DMS53 treated with DMSO at 0.1 percent for 48 hours (cell line): ENCODE data around the gene LNX1.
A peak's percentile ranks its signal among the peaks of the same experiment; 100 is the strongest.
"Not testable (repeated sequence)": the region's sequence is repeated elsewhere in the genome, so short reads cannot be mapped to it uniquely, and the experiment has no call there.

Experiments
- DNase-seq: peaks from one replicate; lab custom pipeline; 2025; ENCODE audit not compliant: unreplicated experiment; lab: John Stamatoyannopoulos, UW

The LNX1 gene

DNA sequence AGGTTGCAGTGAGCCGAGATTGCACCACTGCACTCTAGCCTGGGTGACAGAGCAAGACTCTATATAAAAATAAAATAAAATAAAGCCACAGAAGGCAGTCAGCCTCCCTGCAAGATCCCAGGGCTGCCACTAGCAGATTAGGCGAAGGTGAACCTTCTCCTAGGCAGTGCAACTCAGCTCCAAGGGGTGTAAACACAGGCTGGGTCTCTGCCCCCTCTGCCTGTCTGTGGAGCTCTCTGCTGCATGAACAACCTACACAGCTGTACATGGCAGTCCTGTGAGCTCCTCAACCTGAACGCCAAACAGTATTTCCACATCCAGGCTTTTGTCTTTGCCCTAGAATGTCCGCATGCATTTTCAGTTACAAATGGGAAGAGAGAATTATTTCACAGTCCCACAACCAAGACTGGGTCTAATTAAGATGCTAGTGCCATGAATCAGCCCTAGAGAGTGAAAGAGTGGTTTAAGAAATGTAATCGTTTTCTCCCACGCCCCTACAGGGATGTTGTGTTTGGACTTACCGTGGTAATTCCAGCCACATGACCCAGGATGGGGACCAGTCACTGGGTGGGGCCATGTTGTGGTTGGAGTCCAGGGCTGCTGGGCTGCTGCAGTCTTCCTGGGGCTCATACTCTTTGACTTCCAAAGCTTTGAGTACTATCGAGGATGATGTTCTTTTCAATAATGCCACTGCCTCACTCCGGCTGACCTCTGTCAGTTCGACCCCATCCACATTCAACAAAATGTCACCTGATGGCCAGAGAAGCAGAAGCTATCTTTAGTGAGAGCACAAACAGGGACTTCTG lies 114.9 kb downstream of the LNX1 start:
- DNase-seq, result no peak

DNA sequence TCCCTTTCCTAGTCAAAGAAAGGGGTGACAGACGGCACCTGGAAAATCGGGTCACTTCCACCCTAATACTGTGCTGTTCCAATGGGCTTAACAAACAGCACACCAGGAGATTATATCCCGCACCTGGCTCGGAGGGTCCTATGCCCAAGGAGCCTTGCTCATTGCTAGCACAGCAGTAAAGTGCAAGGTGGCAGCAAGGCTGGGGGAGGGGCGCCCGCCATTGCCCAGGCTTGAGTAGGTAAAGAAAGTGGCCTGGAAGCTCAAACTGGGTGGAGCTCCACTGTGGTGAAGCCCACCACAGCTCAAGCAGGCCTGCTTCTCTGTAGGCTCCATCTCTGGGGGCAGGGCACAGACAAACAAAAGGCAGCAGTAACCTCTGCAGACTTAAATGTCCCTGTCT lies 124.7 kb downstream of the LNX1 start:
- not testable (repeated sequence) for DNase-seq

DNA sequence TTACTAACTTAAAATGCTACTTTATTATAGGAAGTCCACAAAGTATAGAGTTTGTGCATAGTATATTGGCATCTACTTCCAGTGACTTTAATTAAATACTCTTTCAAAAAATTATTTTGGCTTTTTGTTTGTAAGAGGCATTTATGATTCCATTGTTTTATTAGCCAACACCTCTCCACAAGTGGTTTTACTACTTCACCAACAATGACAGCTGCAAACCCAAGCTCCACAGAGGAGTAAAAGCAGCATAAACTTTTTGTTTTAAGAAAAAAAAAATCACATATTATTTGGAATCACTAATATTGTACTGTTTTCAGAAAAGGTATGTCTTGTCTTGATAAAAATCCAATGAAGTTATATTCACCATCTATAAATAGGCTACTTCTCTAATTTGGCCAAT lies 125.4 kb downstream of the LNX1 start:
- DNase-seq, result no peak

DNA sequence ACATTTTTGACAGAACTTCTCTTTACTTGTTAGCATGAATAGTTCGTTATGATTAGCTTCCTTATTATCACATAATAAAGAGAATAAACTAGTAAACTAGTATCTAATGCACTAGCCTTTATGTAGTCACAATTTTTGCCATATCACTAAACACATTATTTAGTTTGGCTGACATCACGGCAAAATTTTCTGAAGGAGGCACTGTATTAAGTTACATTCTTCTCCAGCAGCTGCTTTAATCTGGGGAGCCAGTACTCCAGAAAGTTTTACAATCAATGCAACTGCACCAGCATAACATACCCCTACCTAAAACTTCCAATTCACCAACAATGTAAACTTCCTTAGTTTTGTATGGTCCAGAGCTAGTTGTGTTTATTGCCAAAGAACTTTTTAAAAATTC lies 126.0 kb downstream of the LNX1 start:
- no peak for DNase-seq

DNA sequence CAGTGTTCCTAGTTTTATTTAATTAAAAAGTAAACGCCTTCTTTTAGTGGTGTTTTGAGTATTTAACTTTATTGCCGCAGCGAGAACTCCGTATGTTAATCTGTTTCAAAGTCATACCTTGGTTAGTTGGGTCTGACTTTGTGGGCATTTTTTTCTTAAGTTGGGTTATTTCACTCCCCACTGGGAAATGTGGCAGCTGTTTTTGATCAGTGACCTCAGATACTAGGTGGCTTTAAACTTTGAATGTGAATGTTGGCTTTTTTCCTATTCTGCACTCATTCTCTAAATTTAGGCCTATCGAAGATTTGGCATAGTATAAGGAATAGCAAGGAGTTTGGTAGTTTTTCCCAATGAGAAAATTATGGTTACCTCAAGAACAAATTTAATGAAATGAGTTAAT lies 127.9 kb downstream of the LNX1 start:
- no peak for DNase-seq

DNA sequence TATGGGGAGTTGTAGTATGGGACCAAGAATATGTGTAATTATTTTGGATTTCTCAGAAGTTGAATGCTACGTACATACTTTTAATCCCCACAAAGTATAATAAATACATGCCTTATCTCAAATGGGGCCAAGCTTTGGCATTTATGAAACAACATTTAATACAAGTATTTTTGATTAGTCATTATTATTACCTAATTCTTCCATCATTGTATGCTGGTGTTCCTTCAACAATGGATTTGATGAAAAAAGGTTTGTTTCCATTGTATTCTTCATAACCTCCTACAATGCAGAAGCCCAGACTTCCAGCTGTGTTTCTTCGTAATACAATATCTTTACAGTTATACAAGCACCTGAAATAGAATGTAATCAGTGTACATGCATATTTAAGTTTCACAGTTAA lies 130.0 kb downstream of the LNX1 start:
- DNase-seq, result no peak

DNA sequence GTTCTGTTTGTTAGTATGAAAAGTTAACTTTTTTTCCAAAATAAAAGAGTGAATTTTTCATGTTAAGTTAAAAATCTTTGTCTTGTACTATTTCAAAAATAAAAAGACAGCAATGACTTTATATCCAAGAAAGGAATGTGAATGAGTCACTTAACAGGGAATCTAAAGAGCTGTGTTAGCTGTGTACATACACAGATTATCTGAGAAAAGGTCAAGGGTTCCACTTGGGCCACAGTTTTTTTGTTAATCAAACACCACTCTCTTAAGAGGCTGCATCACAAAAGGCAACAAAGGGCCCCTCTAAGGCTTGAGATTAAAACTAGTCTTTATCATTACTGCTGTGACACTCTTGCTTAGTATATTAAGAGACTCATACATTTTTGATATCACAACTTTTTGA lies 131.7 kb downstream of the LNX1 start:
- peak; percentile 77 for DNase-seq

DNA sequence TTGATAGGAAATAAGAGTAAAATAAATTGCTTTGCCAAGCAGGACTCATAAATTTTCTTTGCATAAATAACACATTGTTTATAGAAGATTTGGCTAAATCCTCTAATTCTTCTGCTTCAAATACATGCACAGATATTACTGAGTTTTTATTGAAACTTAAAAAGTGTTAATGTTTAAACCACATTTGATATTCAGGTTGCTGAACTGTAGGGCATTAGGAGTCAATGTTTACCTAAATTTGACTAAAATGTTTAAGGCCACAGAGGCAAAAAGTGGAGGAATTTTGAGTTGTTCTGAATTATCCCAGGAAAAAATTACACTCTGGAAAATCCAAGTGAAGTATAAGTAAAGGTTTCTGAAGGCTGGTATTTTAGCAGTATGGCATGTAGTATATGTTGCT lies 135.1 kb downstream of the LNX1 start:
- no peak for DNase-seq

DNA sequence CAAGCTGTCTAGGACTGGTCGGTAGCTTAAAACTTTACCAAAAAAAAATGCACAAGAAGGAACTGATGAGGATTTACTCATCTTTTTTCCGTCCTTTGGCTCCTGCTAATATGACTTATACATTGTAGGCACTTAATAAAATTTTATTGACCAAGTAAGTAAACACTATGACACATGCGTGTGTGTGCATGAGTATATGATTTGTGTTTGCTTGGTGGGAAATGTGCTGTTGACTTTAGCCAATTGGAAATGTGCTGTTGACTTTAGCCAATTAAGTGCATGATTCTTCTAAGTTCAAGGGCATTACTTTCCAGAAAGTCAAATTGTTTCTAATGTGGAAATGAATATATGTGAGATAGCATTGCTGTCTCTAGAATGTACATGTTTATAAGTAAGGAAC lies 135.5 kb downstream of the LNX1 start:
- peak; percentile 41 for DNase-seq

DNA sequence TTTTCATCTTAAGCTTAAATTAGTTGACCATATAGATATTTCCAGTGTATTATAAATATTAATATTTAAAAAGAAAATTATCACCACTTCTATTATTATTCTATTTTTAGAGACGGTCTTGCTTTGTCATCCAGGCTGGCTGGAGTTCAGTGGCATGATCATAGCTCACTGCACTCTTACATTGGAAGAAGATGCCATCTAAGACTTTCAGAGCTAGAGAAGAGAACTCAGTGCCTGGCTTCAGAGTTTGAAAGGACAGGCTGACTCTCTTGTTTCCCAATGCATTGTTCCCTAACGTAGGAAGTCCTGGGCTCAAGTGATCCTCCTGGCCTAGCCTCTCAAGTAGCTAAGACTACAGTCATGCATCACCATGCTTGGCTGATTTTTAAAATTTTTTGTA lies 137.9 kb downstream of the LNX1 start:
- DNase-seq, result no peak

DNA sequence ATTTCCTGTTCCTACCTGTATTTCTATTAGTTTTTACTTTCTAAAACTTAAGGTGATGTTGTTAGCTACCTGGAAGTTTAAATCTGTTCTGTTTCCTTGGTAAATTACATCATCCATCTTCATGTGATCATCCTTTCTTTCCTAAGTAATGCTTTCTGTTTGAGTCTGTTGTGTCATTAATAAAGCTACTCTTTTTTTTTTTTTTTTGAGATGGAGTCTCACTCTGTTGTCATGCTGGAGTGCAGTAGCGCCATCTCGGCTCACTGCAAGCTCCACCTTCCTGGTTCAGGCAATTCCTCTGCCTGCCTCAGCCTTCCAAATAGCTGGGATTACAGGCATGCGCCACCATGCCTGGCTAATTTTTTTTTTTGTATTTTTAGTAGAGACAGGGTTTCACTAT lies 140.5 kb downstream of the LNX1 start:
- DNase-seq, result no peak

DNA sequence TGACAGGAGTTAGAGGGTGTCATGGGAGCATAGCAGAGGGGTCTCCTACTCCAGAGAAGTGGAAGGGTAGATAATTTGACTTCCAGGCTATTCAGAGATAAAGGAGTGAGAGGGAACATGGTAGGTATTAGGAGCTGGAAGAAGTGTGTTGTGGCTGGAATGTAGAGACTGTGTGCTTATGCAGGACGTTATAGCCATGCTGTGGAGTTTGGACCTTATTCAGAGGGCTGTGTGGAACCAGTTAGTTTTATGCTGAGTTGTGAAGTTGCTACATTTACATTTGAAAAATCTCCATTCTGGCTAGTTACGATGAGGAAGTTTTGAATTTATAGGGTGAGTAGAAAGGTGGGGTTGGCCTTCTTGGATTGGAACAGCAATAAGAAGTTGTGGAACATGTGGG lies 146.3 kb downstream of the LNX1 start:
- DNase-seq, result no peak

DNA sequence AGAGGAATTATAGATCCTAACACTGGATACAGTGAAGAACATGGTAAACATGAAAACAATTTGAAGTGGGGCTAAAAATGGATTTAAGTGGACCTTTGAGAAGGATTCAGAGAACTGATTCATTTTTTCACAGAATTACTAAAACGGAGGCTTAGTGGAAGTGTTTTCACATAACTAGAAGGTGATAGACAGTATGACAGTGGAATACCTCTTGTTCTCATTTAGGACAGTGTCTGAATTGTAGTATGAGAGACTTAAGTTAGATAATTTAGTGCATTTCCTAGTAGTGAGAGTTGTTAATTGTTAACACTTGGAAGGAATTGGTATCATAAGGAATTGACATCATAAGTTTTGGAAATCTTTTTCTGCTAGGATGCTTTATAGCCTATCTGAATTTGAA lies 149.7 kb downstream of the LNX1 start:
- no peak for DNase-seq

DNA sequence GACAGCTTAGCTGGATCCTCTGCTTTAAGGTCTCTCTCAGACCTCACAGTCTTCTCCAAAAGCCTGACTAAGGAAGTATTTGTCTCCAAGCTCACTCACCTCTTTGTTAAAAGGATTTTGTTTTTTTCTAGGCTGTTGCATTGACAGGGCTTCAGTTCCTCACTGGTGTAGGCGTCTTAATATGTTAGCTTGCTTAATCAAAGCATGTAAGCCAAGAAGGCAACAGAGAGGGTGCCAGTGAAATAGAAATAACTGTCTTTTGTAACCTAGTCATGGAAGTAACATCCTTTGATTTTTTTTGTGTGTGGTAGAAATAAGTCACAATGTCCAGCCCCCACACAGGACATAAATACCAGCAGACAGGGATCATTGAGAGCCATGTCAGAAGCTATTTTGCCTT lies 155.0 kb downstream of the LNX1 start:
- DNase-seq, result no peak

DNA sequence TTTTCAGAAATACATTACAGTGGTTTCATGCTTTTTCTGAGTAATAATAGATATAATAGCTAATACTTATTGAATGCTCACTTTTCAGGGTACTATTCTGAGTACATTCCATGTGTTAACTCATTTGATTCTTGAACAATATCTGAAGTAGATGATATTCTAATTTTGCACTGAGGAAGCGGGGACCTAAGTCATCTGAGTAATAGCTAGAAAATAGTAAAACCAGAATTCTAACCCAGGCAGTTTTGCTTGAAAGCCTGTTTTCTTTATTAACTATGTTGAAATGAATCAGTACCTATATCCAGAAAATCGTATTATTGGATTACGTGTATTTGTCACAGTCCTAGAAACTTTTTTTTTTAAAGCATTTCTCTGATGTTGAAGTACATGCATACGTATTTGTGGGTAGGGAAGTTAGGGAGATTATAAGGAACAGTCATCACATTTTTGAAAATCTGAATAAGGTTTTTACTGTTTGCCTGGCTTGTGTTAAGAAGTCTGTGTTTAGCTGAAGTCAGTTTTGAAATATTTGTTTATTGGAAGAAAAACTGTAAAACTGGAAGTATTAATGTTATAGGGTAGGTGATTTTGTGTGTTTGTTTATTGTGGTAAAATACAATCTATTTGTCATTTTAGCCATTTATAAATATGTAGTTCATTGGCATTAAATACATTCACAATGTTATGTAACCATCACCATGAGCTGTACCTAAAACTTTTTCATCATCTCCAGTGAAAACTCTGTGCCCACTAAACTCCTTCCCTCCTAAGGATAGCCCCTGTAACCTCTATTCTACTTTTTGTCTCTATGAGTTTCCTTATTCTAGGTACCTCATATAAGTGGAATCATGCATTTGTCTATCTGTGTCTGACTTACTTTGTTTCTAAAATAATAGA lies 158.5 kb downstream of the LNX1 start:
- DNase-seq, result no peak

DNA sequence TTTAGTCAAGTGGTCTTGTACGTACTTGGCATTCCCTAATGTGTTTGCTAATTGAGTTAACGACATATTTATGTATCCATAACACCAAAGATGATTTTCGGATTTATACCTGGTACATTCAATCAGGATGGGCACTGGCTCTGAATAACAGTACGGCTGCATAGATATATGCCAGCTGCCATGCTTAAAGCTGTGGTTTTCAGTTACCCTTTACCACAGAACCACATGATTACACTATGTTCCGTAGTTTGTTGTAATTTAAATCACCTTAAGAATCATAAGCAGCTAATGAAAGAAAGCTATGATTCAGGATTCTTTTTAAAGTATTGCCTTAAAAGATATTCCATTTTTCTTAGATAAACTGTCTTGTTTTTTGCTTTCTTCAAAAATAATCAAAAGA lies 160.2 kb downstream of the LNX1 start:
- no peak for DNase-seq

DNA sequence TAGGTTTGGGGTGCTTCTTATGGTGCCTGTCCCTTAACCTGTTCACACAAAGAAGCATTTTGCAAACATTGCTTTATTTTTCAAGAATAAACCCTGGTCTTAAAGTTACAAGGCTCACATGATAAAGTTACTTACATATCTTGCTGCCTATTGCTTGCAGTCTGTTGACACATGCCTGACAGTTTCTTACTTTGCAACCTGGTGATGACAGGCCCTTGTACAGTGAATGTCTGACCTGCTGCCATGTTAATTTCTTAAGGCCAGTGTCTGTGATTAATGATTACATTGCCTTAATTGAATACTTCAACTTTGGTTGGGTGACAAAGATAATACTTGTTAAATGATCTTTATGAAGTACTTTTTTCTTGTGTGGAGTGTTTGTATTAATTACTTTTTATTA lies 163.9 kb downstream of the LNX1 start:
- DNase-seq, result no peak

DNA sequence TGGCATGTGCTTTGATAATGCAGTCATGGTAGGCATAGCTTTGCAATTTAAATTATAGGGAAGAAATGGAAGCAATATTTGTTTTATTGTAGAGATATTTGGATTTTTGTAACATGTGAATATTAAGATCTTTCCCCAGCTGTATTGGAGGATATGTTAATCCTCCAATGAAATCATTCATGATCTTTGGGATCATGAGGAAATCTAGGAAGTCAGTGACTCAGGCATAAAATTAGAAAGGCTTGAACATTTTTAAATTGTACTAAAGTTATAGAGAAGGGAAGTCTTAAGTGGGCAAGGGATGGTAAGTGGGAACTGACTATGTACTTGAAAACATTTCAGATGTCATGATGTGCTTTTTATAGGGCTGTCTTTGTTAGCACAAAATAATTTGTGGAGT lies 167.0 kb downstream of the LNX1 start:
- no peak for DNase-seq

DNA sequence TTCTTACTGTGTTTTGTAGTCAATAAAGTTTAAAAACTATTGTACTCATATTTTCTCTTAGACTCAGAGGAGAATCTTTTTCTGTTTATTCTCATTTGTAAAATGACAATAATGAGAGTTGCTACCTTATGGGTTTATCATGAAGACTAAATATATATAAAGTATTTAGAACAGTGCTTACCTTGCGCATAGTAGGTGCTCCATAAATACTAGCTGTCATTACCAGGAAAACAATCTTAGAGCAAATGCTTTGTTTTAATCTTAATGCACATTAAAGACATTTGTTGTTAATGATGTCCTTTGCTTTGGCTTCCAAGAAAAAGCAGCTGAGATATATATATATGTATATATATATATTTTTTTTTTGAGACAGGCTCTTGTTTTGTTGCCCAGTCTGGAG lies 168.9 kb downstream of the LNX1 start:
- DNase-seq, result no peak

DNA sequence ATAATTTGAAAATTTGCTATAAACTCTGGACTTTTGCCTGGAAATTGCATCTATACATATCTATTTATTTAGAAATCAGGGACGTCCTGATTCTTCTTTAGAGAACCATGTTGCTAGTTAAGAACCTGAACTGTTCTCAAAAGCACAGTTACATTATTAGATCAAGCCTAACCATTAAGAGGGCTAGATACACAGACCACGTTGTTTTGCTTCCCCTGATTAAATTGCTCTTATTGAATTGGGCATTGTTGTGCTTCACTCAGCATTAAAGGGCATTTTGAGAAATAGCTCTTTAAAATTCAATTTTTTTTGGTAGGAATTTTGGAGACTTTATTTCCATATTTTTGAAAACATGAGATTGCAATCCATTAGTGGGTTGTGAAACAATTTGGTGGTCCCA lies 169.5 kb downstream of the LNX1 start:
- DNase-seq, result no peak

DNA sequence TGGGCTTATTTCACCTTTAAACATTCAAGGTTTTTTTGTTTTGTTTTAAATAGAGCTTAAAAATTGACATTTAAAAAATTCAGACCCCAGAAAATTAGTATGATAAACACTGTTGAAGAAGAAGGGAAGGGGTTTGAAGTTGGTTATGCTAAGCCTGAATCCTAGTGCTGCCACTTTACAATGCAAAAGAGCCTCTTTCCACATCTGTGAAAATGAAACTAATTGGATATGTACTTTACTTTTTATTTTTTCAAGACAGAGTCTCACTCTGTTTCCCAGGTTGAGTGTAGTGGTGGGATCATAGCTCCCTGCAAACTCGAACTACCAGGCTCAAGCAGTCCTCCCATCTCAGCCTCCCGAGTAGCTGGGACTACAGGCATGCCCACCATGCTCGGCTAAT lies 172.1 kb downstream of the LNX1 start:
- no peak for DNase-seq

DNA sequence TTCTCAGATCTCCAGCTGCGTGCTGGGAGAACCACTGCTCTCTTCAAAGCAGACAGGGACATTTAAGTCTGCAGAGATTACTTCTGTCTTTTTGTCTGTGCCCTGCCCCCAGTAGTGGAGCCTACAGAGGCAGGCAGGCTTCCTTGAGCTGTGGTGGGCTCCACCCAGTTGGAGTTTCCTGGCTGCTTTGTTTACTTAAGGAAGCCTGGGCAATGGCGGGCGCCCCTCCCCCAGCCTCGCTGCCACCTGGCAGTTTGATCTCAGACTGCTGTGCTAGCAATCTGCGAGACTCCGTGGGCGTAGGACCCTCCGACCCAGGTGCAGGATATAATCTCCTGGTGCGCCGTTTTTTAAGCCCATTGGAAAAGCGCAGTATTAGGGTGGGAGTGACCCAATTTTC lies 181.8 kb downstream of the LNX1 start:
- not testable (repeated sequence) for DNase-seq
